C1 segment of cervical spinal cord (tissue), 14 donors: Measurements from ENCODE around the gene ALKBH4.
A peak's percentile ranks its signal among the peaks of the same experiment; 100 is the strongest.
"Not testable (repeated sequence)": the region's sequence is repeated elsewhere in the genome, so short reads cannot be mapped to it uniquely, and the experiment has no call there.

Experiments
- DNase-seq, 14 donors: peaks; one replicate each; lab custom pipeline; 2025; lab: John Stamatoyannopoulos, UW

The ALKBH4 gene, protein sequence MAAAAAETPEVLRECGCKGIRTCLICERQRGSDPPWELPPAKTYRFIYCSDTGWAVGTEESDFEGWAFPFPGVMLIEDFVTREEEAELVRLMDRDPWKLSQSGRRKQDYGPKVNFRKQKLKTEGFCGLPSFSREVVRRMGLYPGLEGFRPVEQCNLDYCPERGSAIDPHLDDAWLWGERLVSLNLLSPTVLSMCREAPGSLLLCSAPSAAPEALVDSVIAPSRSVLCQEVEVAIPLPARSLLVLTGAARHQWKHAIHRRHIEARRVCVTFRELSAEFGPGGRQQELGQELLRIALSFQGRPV

DNA sequence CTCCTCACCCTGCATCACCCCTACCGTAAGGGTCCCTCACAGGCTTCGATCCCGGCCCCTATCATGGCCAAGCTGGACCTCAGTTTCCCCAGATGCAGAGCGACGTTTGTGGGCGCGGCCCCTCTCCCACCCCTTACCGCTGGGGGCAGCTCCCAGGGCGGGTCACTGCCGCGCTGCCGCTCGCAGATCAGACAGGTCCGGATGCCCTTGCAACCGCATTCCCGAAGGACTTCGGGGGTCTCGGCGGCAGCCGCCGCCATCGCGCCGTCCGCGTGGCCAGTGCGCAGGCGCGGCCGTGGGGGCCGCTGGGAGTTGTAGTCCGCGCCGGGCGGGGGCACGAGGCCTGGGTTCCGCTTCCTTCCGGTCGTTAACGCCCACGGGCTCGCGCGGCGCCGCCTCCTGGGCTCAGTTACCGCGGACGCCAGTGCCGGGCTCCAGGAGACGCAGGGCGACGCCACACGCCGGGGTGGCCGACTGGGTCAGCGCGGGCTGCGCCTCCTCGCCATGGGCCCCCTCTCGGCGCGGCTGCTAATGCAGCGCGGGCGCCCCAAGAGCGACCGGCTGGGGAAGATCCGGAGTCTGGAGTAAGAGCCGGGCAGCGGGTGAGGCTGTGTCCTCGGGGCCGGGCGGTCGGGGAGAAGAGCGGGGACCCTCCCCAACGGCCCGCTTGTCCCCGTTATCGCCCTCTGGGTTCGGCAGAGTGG, at the start of gene ALKBH4, which contains the start of gene LRWD1:
Gene ALKBH4 (minus strand): TSS at position 287 of the 704 bp plus-strand sequence. CDS start 27 bp downstream, at position 260.
Gene LRWD1 (plus strand): TSS at position 408 of the 704 bp plus-strand sequence. CDS start 97 bp downstream, at position 505.
- DNase-seq: peak; percentile 28 to 93 (median 80)

DNA sequence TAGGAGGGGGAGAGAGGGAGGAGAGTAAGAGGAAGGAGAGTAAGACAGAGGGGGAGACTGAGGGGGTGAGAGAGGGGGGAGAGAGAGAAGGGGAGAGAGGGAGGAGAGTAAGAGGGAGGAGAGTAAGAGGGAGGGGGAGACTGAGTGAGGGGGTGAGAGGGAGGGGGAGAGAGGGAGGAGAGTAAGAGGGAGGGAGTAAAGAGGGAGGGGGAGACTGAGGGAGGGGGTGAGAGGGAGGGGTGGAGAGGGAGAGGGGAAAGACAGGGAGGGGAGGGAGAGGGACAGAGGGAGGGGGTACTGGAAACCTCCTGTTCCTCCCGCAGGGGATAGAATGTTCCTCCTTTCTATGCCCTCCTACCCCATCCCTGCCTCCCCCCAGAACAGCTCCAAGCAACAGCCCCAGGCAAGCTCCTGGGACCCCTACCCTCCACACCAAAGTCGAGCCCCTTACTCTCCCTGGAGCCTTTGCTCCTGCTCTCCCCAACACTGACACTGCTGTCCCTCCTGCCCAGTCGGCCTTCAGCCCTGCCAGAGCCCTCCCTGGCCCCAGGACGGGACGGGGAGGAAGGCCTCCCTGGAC, 48.1 kb upstream of the ALKBH4 start:
- not testable (repeated sequence) for DNase-seq

DNA sequence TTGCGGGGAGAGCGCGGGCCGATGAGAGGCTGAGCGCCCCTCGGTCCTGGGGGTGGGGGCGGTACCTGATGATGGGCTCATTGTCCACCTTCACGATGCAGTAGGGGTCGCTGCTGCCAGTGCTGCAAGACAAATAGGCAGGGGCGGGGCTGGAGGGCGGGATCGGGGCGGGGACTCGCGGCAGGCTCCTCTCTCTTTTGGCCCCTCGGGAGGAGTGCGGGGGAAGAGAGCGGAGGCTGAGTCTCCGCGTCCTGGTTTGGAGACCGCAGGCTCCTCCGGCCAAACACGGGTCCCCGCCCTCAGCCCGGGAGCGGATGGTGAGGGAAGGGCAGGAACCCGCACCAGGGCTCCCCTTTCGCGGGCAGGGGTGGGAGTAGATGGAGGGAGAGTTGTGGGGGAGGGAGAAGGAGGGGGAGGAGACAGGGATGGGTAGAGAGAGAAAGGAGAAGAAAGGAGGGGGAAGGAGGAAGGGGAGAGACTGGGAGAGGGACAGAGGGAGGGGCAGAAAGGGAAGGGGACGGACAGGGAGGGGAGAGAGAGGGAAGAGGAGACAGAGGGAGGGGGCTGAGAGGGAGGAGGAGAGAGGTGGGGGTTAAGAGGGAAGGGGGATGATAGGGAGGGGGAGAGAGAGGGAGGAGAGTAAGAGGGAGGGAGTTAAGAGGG, 47.3 kb upstream of the ALKBH4 start:
- not testable (repeated sequence) for DNase-seq

DNA sequence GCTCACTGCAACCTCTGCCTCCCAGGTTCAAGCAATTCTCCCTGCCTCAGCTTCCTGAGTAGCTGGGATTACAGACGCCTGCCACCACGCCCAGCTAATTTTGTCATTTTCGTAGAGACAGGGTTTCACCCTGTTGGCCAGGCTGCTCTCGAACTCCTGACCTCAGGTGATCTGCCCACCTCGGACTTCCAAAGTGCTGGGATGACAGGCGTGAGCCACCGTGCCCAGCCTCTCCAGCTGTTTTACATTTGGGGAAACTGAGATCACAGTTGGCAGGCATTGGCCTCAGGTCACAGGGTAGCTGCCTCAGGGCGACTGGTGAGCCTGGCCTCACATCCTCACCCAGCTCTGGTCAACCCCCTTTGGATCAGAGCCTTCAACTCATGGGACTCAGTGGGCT, 45.9 kb upstream of the ALKBH4 start:
- not testable (repeated sequence) for DNase-seq

DNA sequence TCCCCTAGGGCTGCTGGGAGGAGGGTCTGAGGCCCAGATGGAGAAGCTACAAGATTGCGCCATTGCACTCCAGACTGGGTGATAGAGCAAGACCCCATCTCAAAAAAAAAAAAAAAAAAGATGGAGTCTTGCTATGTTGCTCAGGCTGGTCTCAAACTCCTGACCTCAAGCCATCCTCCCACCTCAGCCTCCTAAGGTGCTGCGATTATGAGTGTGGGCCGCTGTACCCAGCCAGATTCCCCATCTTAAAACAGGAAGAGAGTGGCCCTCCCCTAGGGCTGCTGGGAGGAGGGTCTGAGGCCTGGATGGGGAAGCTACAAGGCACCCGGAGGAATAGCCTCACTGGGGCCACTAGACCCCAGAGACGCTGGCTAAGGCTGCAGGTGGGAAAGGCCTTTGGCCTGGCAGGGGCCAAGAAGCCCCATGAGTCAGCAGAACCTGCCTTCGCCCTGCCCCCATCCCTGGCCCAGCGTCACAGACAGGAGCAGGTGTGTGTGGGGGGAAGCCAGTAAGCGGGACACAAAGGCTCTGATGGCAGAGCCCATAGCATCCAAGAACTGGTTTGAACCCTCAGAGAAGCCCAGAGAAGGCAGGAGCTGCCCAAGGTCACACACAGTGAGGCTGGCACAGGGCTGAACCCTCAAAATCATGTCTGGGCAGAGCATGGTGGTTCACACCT, 42.9 kb upstream of the ALKBH4 start:
- not testable (repeated sequence) for DNase-seq

DNA sequence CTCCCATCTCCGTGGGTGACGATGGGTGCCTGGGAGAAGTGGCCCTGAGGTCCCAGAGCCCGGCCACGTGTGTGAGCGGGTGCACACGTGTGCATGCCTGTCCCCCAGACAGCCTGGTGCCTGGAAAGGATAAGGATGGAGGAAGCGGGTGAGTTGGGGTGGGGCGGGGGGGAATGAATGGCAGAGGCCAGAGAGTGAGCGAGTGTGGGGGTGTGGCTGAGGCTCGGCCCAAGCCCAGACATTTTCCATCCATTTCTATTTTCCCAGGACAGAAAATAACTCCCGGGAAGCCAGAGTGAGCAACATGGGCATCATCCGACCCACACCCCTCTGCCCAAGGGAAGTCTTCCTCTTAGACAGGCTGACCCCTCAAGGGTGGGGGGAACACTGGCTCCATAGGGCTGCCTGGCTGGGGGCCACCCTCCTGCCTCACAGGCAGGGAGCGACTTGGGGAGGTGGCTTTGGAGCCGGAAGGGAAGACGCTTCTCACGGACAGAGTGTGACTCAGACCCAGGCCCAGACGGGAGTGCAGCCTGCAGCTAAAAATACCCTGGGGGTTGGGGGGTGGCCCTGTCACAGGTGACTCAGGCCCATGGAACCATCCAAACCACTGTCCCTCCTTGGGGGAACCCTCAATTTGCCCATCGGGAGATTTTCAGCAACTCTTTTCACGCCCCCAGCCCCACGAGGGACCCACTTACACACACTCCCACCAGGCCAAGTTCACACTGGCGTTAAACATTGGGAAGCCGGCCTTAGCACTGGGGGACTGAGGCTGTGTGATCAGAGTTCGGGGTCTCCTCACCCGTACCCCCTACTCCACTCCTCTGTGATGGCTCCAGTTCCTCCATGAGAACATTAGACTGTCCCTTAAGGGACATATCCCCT, 40.9 kb upstream of the ALKBH4 start:
- not testable (repeated sequence) for DNase-seq

DNA sequence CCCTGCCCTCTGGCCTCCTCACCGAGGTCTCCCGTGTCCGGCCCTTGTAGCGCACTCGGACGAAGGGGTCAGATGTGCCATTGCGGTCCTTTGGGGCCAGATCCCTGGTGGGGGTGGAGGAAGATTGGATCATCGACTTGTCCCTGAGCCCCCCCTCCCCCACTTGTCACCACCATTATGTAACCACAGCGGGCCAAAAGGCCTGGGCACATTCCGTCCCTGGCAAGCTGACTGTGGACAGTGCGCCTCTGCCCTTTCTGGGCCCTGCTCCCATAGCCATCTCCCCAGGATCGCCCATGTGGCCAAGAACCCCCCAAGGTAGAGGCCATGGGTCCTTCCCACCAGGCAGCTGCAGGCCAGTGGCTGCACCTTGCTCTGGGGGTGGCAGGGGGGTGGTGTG, 38.5 kb upstream of the ALKBH4 start:
- DNase-seq: not testable (repeated sequence)

DNA sequence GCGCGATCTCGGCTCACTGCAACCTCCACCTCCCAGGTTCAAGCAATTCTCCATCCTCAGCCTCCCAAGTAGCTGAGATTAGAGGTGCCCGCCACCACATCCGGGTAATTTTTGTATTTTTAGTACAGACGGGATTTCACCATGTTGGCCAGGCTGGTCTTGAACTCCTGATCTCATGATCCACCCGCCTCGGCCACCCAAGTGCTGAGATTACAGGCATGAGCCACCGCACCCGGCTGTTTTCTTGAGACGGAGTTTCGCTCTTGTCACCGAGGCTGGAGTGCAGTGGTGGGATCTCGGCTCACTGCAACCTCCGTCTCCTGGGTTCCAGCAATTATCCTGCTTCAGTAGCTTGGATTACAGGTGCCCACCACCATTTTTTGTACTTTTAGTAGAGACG, 33.7 kb upstream of the ALKBH4 start:
- DNase-seq: not testable (repeated sequence)

DNA sequence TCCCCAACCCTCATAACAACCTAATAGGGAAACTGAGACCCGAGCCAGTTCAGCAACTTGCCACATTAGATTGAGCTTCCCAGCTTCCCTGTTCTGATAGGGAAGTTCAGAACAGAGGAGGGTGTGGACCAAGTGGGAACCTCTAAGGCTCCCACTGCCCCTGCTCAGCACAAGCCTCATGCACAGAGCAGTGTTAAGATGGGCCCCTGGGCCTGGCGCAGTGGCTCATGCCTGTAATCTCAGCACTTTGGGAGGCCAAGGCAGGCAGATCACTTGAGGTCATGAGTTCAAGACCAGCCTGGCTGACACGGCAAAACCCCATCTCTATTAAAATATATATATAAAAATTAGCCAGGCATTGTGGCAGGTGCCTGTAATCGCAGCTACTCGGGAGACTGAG, 32.6 kb upstream of the ALKBH4 start:
- DNase-seq: not testable (repeated sequence)

DNA sequence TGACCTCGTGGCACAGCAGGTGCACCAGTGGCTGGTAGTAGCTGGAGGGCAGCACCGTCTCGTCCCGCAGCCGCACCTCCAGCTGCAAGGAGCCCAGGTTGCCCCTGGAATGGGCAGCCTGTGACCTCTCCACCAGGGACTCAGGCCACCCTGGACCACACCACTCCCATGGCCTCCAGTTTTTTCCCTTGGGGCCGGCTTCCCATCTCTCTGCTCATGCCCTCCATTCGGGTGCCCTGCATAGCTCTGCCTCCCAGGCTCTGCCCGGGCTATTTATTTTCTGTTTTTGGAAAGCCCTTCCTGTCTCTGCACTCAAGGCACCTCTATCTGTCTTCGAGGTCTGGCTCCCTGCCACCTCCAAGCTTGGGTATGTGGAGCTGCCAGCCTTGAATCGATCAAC, 32.2 kb upstream of the ALKBH4 start:
- DNase-seq: not testable (repeated sequence)

DNA sequence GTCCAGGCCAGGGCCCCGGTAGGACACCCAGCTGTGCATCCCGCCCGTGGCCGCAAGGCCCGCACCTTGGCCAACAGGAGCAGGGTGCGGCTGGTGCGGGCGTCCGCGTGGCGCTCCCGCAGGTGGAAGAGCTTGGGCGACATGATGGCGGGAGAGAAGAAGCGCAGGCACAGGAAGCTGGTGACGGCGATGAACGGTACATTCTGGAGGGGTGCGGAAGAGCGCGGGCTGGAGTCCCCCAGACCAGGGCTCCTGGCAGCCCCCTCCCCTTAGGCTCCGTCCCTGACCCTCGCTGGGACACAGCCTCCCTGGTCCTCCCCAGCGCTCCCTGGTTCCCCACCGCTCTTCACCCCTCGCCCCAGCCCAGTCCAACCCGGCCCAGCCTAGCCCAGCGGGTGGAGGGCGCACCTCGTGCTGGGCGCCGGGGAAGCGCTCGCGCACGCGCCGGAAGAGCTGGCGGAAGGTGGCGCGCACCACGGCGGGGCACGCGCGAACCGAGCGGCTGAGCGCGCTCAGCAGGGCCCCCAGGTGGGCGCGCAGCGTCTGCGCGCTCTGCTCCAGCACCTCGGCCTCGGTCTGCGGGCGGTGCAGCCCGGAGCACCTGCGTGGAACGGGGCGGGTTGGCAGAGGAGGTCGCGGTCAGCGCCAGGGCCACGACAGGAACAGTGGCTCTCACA, 29.9 kb upstream of the ALKBH4 start:
- DNase-seq: not testable (repeated sequence)

DNA sequence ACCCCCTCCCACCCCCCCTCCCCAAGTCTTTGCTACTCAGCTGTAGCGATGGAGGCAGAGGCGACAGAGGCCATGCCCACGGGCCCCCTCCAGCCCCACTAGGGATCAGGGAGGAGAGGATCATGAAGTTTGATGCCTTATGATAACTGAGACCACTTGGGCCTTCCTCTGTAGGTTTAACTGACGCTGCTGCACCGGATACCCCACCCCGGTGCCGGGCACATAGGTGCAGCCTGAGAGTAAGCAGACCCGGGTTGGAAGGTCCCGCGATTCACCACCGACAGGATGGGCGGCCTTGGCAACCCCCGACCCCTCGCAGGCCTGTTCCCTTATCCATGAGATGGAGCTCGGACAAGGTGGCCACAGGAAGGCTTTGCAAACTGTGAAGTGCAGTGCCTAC, 29.4 kb upstream of the ALKBH4 start:
- DNase-seq: not testable (repeated sequence)

DNA sequence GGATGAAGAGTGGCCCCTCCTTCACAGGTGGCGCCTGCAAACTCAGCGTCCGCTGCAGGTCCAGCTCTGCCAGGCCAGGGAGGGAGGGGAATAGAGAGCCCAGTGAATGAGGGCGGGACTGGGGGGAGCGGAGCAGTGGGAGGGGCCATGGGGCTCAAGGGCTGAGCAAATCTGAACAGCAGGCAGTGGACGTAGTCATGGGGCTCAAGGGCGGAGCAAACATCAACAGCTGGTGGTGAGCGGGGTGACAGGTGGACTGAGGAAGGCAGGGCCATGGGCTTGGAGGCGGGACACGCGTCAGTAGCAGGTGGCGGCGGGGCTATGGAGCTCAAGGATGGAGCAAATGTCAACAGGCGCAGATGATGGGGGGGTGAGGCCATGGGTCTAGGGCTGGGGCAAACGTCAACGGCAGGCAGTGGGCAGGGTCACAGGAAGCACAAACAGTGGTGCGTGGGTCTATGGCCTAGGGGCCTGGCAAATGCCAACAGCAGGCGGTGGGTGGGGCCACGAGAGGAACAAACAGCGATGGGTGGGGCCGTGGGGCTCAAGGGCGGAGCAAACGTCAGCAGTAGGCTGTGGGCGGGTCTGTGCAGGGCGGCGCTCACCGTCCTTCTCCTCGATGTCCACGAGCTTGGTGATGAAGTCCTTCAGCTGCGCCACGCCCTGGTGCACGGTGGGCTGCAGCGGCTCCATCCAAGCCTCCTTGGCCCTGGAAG, 28.7 kb upstream of the ALKBH4 start:
- not testable (repeated sequence) for DNase-seq

DNA sequence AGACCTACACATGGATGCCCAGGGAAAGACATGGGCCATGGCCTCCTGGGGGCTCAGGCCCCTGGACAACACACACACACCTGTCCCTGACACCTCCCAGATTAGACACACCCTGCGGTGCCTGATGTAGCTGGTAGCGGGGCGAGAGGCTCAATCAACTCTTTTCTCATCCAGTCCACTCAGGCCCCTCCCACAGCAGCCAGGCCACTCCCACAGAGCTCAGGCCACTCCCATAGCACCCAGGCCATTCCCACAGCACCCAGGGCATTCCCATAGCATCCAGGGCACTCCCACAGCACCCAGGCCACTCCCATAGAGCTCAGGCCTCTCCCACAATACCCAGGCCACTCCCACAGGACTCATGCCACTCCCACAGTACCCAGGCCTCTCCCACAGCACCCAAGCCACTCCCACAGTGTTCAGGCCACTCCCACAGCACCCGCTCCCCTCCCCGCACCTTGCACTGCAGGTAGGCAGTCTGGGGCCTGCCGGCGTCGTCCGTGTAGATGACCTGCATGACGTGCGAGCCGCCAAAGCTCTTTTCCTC, 25.9 kb upstream of the ALKBH4 start:
- not testable (repeated sequence) for DNase-seq

DNA sequence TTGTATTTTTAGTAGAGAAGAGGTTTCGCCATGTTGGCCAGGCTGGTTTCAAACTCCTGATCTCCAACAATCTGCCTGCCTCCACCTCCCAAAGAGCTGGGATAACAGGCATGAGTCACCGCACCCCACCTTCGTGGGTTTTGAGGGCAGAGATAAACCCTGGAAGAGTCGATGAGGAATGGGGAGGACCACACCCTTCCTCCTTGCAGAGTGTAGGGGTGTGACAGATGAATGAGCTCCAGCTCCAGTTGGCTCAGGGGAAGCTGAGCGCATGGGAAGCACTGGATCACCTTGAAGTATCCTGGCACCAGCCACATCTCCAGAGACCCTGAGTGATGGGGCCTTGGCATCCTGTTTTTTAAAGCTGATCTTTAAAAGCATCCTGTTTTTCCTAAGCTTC, 19.7 kb upstream of the ALKBH4 start:
- DNase-seq: not testable (repeated sequence)

DNA sequence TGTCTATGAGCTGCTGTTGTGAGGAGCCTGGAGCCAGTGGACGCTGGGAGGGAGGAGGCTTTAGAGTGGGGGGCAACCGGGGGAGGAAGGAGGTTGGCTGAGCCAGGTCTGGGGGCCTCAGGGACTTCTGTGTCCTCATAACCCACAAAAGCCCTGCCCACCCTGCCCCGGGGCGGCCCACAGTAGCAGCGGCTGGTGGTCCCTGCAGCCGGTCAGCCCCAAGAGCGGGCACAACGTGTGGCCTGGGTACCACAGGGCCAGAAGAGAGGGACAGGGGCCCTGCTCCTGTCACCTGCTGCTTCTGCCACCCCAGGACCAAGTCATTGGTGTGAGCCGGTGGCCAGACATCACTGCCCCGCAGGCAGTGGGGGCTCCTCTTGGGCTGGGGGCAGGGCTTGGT, 17.3 kb upstream of the ALKBH4 start:
- DNase-seq: not testable (repeated sequence)

DNA sequence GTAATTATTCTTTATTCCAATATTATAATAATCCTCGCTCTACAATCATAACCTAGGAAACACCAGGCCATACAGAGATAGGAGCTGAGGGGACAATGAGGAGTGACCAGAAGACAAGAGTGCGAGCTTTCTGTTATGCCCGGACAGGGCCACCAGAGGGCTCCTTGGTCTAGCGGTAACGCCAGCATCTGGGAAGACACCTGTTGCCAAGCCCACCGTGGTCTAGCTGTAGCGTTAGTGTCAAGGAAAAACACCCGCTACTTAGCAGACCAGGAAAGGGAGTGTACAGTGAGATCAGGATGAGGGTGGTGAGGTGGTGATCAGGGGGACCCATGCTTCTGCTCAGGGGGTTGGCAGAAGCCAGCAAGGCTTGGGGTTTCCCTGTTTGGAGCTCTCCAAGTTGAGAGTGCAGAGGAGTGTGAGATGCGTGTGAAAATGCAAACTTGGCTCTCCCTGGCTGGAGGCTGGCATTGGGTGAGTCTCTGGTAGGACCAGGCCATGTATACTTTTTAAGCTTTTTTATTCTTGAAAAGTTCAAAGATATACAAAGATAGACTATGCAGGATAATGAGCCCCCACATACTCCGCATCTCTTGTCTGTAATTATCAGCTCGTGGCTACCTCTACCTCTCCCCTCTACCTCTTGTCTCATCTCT, 15.4 kb upstream of the ALKBH4 start:
- DNase-seq: not testable (repeated sequence)

DNA sequence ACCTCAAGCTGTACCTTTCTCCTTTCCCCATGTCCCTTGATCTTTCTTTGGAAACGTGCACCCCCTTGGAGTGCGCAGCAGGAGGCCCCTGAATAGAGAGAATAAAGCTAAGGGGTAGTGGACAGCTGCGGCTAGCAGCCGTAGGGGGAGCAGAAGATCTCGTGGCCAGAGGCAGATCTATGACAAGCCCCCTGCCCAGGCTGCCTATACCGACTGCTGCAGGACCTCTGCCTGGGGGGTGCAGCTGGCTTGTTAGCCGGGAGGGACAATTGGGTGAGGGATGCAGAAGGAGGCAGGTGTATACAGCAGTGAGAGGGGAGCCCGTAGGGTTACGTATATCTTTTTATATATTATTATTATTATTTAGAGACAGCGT, 14.5 kb upstream of the ALKBH4 start:
- not testable (repeated sequence) for DNase-seq
